Ovary (tissue), 3 donors: Measurements from ENCODE around the gene CCR3.

Experiments used
- CTCF ChIP-seq, 3 donors: fragments of 450-650 bp in 2 of 3; fragments of 200-600 bp in 1 of 3; IDR thresholded peaks; one replicate each; pipeline versions ENCODE4 v1.5.1 to v1.8.0; 2016 to 2022; ENCODE audit warnings: antibody characterized with exemption in 3 of 3, mild to moderate bottlenecking in 1 of 3
- EP300 ChIP-seq: sonication (generic); formaldehyde crosslinking; IDR thresholded peaks from one replicate; pipeline ENCODE4 v1.6.1; 2017; ENCODE audit warnings: antibody characterized with exemption
- POLR2A ChIP-seq: fragments of 450-650 bp; IDR thresholded peaks from one replicate; pipeline ENCODE4 v1.6.1; 2017; ENCODE audit warnings: antibody characterized with exemption, mild to moderate bottlenecking, moderate library complexity
- donor health status: DM: no; HTN: no; CAD: no.

- TF ChIP-seq CTCF (IDR thresholded peaks at IDR 0.05) (no peak), POLR2A (no peak), EP300 (no peak)
Observed at GRCh38 chr3:46272028-46272451, 29.8 kb downstream of the CCR3 start.
